GM21447 (cell line): ENCODE data around the gene IFNL4.
"Not testable (repeated sequence)": the region's sequence is repeated elsewhere in the genome, so short reads cannot be mapped to it uniquely, and the experiment has no call there.

Experiments
- ATAC-seq: cut with Tn5 transposase; IDR thresholded peaks from one replicate; pipeline ENCODE4 v1.9.1; 2021; ENCODE audit not compliant: unreplicated experiment

The IFNL4 gene

DNA sequence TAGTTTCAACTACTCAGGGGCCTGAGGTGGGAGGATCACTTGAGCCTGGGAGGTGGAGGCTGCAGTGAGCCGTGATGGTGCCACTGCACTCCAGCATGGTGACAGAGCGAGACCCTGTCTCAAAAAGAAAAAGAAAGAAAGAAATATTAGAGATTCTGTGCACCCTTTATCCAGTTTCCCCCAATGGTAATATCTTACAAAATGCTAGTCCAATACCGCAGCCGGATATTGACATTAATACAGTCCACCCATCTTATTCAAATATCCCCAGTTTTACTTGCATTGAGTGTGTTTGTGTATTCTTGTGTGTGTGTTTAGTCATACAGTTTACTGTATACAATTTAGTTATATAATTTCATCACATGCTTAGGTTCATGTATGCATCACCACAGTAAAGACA, 8.6 kb upstream of the IFNL4 start:
- no peak for ATAC-seq

DNA sequence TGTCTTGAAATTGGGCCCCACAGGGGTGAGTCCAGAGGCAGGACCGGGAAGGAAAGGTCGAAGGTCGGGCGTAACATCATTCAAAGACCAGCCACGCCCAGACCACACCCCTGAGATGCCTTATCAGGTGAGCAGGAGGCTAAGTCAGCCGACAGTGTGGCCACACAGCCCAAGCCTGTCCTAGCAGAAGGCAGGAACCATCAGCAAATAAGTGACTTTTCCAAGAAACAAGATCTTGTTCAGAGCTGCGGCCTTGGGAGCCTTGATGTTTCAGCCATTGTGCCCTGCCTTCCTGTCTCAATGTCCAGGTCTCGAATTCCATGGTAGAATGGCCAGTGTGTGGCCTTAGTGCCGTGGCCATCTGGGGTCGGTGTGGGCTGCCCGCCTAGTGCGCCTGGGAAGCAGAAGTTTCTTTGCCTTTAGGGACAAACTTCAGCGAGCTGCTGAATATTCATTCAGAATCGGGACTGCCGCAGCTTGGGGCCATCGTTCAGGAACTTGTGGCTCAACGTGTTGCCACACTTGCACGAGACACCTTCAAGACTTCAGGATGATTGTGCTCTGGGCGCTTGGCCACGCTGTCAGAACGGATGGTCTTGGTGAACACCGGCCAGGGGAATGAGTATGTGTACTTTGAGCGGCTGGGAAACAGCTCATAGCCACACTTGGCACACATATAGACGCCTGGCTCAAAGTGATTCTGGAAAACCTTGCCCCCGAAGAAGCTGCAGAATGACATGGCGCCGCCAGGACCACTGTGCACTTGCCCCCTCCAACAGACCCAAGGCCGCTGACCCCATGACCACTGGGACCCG, 6.1 kb upstream of the IFNL4 start:
- no peak for ATAC-seq

DNA sequence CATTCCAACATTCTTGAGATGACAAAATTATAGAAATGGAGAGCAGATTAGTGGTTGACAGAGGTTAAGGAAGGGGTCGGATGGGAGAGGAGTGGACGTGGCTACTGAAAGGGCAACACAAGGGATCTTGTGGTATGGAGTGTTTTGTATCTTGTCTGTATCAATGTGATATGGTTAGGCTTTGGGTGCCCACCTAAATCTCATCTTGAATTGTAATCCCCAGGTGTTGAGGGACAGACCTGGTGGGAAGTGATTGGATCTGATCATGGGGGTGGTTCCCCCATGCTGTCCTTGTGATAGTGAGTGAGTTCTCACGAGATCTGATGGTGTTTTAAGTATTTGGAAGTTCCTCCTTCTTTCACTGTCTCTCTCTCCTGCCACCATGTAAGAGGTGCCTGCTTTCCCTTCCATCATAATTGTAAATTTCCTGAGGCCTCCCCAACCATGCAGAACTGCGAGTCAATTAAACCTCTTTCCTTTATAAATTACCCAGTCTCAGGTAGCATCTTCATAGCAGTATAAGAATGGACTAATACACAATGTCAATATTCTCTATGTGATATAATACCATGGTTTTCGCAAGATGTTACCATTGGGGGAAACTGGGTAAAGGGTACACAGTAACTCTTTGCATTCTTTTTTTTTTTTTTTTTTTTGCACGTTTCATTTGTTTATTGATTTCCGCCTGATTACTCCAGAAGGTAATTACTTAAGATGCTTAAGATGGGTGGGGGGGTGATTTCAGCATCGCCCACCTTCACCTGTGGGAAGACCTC, 4.9 kb upstream of the IFNL4 start:
- no peak for ATAC-seq

DNA sequence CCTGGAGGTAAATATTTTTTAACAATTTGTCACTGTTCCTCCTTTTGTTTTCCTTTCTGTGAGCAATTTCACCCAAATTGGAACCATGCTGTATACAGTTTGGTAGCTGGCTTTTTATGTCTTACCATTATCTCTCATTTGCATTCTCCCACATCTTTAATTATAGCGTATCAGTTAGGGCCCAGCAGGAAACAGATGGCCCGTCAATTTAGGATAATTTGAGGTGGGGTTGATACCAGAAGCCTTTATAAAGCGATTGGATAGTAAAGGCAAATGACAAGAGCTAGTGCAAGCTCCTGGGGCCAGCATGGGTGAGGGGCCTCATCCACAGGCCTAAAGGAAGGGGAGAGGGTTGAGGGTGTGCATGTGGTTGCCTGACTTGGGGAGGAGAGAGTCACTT, 3.8 kb upstream of the IFNL4 start:
- no peak for ATAC-seq

DNA sequence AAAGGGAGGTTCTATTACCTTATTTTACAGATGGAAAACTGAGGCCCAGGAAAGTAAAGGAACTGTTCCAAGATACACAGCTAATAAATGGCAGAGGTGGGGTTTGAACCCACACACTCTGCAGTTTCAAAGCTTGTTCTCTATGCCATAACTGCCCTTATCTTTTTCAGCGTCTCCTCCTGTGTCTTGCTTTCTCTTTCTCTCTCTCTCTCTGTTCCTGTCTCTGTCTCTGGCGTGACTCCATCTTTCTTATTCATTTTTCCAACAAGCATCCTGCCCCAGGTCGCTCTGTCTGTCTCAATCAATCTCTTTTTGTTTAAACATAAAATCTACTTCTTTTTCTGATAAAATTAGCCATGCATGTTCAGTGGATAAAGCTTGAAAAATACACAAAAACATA, 3.2 kb upstream of the IFNL4 start:
- ATAC-seq = no peak

DNA sequence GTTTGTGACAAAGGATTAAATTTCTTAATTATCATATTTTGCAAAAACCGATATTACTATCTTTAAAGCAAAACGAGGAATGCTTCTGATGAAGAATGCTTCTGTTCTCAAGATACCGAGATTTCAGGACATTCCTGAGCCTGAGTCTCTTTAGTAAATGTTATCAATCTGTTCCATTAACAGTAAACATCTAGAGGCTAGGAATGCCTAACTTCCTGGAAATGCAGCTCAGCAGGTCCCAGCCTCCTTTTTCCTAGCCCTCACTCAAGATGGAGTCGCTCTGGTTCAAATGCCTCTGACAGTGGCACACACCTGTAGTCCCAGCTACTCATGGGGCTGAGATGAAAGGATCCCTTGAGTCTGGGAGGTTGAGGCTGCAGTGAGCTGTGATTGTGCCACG, 2.4 kb upstream of the IFNL4 start:
- ATAC-seq = no peak

DNA sequence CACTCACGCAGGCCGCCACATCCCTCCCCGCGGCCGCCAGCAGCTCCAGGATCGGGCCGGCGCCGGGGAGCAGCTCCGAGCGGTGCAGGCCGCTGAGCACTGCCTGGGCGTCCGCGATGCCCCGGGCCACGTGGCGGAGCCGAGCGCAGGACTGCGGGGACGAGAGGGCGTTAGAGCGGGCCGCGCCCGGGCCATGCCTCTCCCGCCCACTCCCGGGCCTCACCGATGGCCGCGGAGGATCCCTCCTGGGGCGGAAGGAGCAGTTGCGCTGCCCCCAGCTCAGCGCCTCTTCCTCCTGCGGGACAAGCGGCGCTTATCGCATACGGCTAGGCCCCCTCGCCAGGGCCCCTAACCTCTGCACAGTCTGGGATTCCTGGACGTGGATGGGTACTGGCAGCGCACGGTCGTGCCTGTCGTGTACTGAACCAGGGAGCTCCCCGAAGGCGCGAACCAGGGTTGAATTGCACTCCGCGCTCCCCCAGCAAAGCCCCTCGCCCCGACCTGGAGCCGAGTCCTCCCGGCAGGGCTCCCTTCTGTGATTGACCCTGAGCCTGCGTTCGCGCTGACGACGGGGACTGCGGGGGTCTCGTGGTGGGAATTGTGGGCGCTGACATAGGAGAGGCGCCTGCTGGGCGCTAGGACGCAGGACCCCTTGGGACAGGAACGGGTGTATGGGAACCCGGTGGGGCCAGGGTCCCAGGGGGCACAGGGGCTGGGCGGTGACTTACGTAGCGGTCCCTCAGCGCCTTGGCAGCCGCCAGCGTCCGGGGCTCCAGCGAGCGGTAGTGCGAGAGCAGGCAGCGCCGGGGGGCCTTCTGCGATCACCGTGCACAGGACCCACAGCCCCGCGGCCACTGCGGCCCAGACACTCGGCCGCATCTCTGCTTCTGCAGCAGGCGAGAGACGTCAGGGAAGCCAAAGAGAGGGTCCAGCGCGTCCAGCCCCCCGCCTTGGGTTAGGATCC, 673 bp downstream of the IFNL4 start:
- ATAC-seq = no peak

DNA sequence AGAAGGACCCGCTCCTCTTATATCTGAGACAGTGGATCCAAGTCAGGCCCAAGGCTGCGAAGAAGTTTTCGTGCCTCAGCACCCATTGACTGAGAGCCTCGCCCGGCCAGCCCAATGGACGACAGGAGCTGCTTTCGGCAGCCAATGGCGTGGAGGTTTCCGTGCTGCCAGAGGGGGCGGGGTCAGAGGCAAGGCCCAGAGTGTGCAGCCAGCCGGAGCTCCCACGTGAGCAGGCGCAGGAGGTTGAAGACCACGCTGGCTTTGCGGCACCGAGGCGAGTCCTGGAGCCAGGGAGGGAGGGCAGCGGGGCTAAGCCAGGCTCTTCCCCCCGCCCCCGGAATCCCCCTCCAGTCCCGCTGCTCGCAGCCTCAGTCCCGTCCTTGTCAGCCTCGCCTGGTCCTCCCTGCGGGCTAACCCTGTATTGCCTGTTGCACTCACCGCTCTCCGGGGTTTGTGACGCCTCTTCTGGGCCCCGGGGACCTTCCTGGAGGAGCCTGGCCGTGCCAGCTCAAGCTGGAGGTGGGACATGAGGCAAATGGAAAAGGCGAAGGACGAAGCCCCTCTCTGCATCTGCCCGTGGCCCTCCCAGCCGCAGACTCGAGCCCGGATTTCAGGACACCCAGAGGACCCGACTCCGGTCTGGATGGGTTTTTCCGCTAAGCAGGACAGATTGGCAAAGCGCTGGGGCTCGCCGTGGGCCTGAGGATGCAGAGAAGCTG, 1.5 kb downstream of the IFNL4 start:
- ATAC-seq = no peak

DNA sequence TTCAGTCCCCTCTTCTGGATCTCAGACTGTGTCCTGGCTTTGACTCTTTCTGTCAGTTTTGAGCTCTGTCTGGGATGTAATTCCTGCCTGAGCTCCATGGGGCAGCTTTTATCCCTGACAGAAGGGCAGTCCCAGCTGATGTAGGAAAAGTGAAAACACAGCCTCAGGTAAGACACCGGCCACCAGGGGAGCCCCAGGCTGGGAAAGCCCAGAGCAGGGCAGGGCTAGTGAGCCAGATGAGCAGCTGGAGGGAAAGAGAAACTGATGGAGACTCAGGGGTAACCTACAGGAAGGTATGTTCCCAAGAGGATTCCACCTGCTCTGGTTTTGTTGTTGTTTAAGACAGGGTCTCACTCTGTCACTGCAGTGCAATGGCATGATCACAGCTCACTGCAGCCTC, 3.5 kb downstream of the IFNL4 start:
- not testable (repeated sequence) for ATAC-seq

DNA sequence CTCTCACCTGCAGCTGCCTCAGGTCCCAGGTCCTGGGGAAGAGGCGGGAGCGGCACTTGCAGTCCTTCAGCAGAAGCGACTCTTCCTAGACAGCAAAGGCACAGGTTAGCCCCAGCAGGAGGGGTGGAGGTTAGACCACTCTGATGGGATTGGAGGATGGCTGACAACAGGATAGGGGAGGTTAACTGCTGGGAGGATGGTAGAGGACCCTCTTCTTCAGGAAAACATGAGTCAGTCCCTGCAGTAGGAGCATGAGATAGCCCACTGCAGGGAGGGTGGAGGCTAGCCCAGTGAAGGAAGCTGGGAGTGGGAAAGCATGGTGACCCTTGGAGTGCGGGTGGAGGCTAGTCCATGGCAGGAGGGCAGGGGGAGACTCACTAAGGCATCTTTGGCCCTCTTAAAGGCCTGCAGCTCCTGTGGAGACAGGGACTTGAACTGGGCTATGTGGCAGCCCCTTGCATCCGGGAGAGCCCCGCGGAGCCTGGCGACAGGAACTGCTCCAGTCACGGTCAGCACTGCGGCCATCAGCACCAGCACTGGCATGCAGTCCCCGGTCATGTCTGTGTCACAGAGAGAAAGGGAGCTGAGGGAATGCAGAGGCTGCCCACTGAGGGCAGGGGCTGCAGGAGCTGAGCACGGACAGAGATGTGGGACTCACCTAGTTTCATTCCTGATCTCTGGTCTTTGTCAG, 4.1 kb downstream of the IFNL4 start, which contains the start of gene IFNL3:
TSS of gene IFNL3 (minus strand) at position 597 of the 691 bp plus-strand sequence. CDS start at position 558, 39 bp downstream.
- ATAC-seq = not testable (repeated sequence)

DNA sequence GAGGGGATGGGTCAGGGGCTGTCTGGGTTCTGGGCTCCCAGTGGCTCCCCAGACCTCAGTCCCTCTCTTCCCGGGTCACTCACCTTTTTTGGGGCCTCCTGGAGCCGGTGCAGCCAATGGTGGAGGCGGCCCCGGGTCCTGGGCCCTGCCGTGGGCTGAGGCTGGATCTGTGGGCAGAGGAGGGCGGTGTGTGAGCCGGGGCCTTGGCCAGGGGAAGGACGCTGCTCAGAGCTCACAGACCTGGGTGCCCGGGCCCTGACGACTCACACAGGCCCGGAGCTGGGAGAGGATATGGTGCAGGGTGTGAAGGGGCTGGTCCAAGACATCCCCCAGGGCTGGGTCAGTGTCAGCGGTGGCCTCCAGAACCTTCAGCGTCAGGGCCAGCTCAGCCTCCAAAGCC, 4.9 kb downstream of the IFNL4 start:
- ATAC-seq = not testable (repeated sequence)

DNA sequence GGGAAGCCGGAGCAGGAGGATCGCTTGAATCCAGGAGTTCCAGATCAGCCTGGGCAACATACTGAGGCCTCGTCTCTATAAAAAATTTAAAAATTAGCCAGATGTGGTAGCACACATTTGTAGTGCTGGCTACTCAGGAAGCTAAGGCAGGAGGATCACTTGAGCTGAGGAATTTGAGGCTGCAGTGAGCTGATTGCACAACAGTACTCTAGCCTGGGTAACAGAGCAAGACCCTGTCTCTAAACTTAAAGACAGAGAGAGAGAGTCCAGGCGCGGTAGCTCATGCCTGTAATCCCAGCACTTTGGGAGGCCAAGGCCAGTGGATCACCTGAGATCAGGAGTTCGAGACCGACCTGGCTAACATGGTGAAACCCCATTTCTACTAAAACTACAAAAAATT, 8.2 kb downstream of the IFNL4 start:
- ATAC-seq = no peak

DNA sequence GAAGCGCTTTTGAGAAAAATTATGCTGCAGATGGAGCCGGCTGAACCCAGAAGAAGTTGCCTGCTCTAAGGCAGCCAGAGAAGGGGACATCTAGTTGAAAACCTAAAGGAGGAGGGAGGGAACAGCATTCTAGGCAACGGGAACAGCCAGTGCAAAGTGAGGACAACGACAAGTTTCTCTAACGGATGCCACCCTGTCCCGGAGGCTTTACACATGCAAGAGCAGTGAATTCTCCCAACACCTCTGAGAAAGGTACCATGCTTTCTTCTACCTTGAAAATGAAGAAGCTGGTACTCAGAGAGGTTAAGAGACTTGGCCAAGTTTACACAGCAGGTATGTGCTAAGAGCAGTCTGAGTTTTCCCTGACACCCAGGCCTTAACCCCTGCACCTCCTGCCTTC, 9.7 kb downstream of the IFNL4 start:
- no peak for ATAC-seq

DNA sequence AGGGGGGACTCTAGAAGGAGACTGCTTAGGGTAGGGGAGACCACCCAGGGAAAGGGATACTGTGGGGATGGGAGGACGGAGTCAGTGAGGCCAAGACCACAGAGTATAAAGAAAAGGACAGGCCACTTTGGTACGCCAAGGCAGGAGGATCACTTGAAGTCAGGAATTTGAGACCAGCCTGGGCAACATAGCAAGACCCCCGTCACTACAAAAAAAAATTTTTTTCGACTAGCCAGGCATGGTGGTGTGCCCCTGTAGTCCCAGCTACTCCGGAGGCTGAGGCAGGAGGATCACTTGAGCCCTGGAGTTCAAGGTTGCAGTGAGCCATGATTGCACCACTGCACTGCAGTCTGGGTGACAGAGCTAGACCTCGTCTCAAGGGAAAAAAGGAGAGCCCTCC, 10.4 kb downstream of the IFNL4 start:
- no peak for ATAC-seq

DNA sequence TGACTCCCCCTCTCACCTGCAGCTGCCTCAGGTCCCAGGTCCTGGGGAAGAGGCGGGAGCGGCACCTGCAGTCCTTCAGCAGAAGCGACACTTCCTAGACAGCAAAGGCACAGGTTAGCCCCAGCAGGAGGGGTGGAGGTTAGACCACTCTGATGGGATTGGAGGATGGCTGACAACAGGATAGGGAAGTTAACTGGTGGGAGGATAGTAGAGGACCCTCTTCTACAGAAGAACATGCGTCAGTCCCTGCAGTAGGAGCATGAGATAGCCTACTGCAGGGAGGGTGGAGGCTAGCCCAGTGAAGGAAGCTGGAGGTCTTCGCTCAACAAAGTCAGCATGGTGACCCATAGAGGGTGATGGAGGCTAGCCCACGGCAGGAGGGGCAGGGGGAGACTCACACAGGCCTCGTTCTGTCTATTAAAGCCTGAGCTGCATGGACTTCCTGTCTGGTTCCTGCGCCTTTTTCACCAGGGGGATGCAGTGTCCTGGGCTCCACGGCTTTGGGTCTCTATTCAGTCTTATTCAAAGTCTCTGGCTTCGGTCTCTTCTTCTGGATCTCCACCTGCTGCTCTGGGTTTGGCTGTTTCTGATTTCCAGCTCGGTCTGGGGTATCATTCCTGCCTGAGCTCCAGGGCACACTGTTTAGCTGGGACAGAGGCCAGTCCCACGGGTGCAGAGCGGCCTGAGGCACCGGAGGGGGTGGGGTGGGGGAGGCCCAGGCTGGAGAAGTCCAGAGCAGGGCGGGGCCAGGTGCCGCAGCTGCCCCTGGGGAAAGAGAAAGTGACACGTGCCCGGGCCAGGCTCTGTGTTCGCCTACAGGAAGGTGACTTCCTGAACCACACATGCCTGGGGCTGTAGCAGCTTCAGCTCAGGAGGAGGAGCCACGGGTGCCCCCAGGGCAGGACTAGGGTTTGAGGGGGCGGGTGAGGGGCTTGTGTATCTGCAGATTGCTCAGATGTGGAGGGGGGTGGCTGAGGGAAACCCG, 11.2 kb downstream of the IFNL4 start:
- ATAC-seq = peak; percentile 73

DNA sequence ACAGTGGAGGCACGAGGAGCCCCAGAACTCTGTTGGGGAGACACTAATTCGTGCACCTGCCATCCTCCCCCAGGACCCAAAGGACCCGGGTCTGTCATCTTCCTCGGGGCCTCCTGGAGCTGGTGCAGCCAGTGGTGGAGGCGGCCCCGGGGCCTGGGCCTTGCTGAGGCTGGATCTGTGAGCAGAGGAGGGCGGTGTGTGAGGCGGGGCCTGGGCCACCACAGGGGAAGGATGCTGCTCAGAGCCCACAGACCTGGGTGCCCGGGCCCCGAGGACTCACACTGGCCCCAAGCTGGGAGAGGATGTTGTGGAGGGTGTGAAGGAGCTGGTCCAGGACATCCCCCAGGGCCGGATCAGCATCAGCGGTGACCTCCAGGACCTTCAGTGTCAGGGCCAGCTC, 12.1 kb downstream of the IFNL4 start:
- ATAC-seq = no peak

DNA sequence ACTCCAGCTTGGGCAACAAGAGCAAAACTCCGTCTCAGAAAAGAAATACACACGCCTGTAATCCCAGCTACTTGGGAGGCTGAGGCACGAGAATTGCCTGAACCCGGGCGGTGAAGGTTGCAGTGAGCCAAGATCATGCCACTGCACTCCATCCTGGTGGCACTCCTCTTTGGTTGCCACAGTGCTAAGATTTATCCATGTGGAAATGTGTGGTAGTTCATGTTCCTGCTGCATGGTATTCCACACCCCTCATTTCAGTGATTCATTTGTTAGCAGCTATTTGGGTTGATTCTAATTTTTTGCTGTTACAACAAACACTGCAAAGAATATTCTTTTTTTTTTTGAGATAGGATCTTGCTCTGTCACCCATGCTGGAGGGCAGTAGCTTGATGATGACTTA, 15.9 kb downstream of the IFNL4 start:
- no peak for ATAC-seq

DNA sequence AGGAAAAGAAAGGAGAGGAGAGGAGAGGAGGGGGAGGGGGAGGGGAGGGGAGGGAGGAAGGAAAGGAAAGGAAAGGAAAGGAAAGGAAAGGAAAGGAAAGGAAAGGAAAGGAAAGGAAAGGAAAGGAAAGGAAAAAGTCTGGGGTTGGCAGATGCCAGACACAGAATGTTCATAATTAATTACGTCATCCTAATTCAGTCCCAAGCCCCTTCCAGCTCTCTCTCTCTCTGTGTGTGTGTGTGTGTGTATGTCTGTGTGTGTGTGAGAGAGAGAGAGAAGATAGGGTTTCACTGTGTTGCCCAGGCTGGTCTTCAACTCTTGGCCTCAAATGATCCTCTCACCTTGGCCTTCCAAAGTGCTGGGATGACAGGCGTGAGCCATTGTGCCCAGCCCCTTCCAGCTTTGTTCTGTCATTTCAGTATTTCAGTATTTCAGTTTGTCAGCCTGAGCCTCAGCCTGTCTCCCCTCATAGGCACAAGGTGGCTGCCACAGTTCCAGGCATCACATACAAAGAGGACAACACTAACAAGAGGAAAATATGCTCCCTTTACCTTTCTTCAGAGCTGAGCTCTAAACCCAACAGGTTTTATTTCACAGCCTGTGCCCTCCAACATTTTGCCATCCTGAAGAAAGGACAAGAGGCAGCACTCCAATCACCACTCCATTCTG, 18.4 kb downstream of the IFNL4 start:
- ATAC-seq = no peak
